HCT116 (cell line): ENCODE data around the gene DUS3L. TPM values are rescaled to one million over a fixed set of nuclear protein-coding genes. Genes with fewer than 3 reads are reported as not detected.

Experiments used
- ATAC-seq: fragments of 200-7000 bp; cut with Tn5 transposase; 2 replicates; pipeline ENCODE4 v1.9.1; 2020; ENCODE audit warnings: mild to moderate bottlenecking, moderate library complexity
- BruUV-seq: library from RNA; stranded (reverse); fragments of 400-500 nt; replicated peaks from 2 replicates; lab custom pipeline; 2021; lab: Mats Ljungman, UMichigan
- CTCF ChIA-PET: fragments of 300-600 bp; sonication (Branson Sonifier 250); formaldehyde crosslinking; loops from one replicate; lab custom pipeline; 2021; ENCODE audit warnings: antibody characterized with exemption; lab: Charles Lee
- POLR2A ChIA-PET: fragments of 300-600, 350-600 bp; sonication (Branson Sonifier 250); formaldehyde crosslinking; loops from one replicate; lab custom pipeline; 2021; ENCODE audit warnings: antibody characterized with exemption; lab: Charles Lee
- RAD21 ChIA-PET, 2 experiments: fragments of 300-600 bp; sonication (Branson Sonifier 250); formaldehyde crosslinking; loops; one replicate each; lab custom pipeline; 2023; ENCODE audit warnings: low total read pairs in 2 of 2; ENCODE audit not compliant: uncharacterized antibody in 2 of 2, unreplicated experiment in 2 of 2, low non-redundant PET in 1 of 2; lab: Charles Lee
- DNase-seq: peaks from one replicate; pipeline ENCODE4 v3.0.0-alpha.2; 2010; ENCODE audit warnings: low read depth, low spot score
- H2AFZ ChIP-seq: fragments of 200-600 bp; shearing (Covaris generic), sonication (generic); 2 replicates; pipeline ENCODE4 v1.6.1; 2017; ENCODE audit warnings: low read depth, mixed run types, mixed read lengths, antibody characterized with exemption, low read length; ENCODE audit not compliant: poor library complexity, severe bottlenecking
- H3K27ac ChIP-seq: 2 replicates; pipeline ENCODE4 v1.5.1; 2012; ENCODE audit warnings: low read depth, low read length
- H3K27me3 ChIP-seq: fragments of 200-600 bp; sonication (generic); 2 replicates; pipeline ENCODE4 v1.6.1; 2016; ENCODE audit warnings: mixed run types, low read length, mixed read lengths; ENCODE audit not compliant: insufficient read depth
- H3K36me3 ChIP-seq, 2 experiments: fragments of 200-500 bp in 1 of 2; fragments of 200-600 bp in 1 of 2; sonication (Bioruptor generic) in 1 of 2; sonication (generic) in 1 of 2; 2 replicates each; pipeline versions ENCODE4 v1.5.1 to v1.6.1; 2014 to 2016; ENCODE audit warnings: low read length in 2 of 2, inconsistent platforms in 1 of 2, mixed read lengths in 1 of 2, mixed run types in 1 of 2; ENCODE audit not compliant: insufficient read depth in 2 of 2, control insufficient read depth in 1 of 2
- H3K4me1 ChIP-seq, 2 experiments: fragments of 200-600 bp in 1 of 2; sonication (generic) in 1 of 2; 2 replicates each; pipeline versions ENCODE4 v1.5.1 to v1.6.1; 2012 to 2017; ENCODE audit warnings: low read length in 2 of 2, inconsistent platforms in 1 of 2, mild to moderate bottlenecking in 1 of 2, mixed read lengths in 1 of 2, mixed run types in 1 of 2, moderate library complexity in 1 of 2; ENCODE audit not compliant: insufficient read depth in 2 of 2, control insufficient read depth in 1 of 2
- H3K4me2 ChIP-seq: fragments of 200-600 bp; sonication (generic); 2 replicates; pipeline ENCODE4 v1.6.1; 2017; ENCODE audit warnings: mixed run types, low read length, mixed read lengths
- H3K4me3 ChIP-seq, 2 experiments: fragments of 200-600 bp in 1 of 2; sonication (generic) in 1 of 2; replicated peaks in 1 of 2; 2 replicates each; pipeline ENCODE4 v1.5.1; 2011 to 2016; ENCODE audit warnings: low read length in 2 of 2, control low read depth in 1 of 2, low read depth in 1 of 2, mild to moderate bottlenecking in 1 of 2, mixed read lengths in 1 of 2, mixed run types in 1 of 2
- H3K79me2 ChIP-seq: fragments of 200-600 bp; sonication (generic); 2 replicates; pipeline ENCODE4 v1.6.1; 2017; ENCODE audit warnings: mild to moderate bottlenecking, mixed run types, low read length, moderate library complexity, mixed read lengths; ENCODE audit not compliant: insufficient read depth
- H3K9ac ChIP-seq: fragments of 200-600 bp; sonication (generic); 2 replicates; pipeline ENCODE4 v1.6.1; 2016; ENCODE audit warnings: low read length, mixed read lengths
- H3K9me2 ChIP-seq: fragments of 200-600 bp; sonication (generic), shearing (Covaris generic); 2 replicates; pipeline ENCODE4 v1.6.1; 2017; ENCODE audit warnings: mixed run types, mild to moderate bottlenecking, moderate library complexity; ENCODE audit not compliant: insufficient read depth
- H3K9me3 ChIP-seq, 2 experiments: fragments of 200-500 bp in 1 of 2; fragments of 200-600 bp in 1 of 2; sonication (Bioruptor generic) in 1 of 2; sonication (generic) in 1 of 2; 2 replicates each; pipeline ENCODE4 v1.6.1; 2014 to 2017; ENCODE audit warnings: low read length in 2 of 2, mixed read lengths in 2 of 2, inconsistent platforms in 1 of 2, low read depth in 1 of 2, mild to moderate bottlenecking in 1 of 2, mixed run types in 1 of 2, moderate library complexity in 1 of 2; ENCODE audit not compliant: control insufficient read depth in 1 of 2, insufficient read depth in 1 of 2
- H4K20me1 ChIP-seq: fragments of 200-600 bp; sonication (generic), shearing (Covaris generic); 2 replicates; pipeline ENCODE4 v1.6.1; 2017; ENCODE audit warnings: mixed run types, mild to moderate bottlenecking, moderate library complexity; ENCODE audit not compliant: insufficient read depth
- EGR1 ChIP-seq: IDR thresholded peaks from 2 replicates; pipeline ENCODE4 v1.6.1; 2012; ENCODE audit warnings: low read depth
- RAD21 ChIP-seq: IDR thresholded peaks from 2 replicates; pipeline ENCODE4 v1.6.1; 2012; ENCODE audit warnings: low read depth, mild to moderate bottlenecking
- TCF7L2 ChIP-seq: IDR thresholded peaks from 2 replicates; pipeline ENCODE4 v1.7.0; 2011; ENCODE audit warnings: borderline replicate concordance, inconsistent platforms; ENCODE audit not compliant: insufficient read depth, insufficient read length; ENCODE audit errors: extremely low read depth
- intact Hi-C: fragments of 100-400 bp; cut with micrococcal nuclease; formaldehyde crosslinking; loops from 2 replicates; pipeline ENCODE4 v1.10.0; 2022
- total RNA-seq: library from RNA; stranded (reverse); gene quantifications from one replicate; pipeline ENCODE4 v1.2.1, GENCODE V29; 2021; ENCODE audit not compliant: unreplicated experiment
- TF ChIP-seq, protein P1 (sequence below), 3 experiments: fragments of 200-600 bp in 1 of 3; sonication (generic) in 1 of 3; IDR thresholded peaks in 2 of 3; conservative IDR thresholded peaks in 1 of 3; 2 replicates each; pipeline ENCODE4 v1.5.1; 2012 to 2017; ENCODE audit warnings: low read depth in 2 of 3, low read length in 2 of 3, antibody characterized with exemption in 1 of 3, borderline replicate concordance in 1 of 3, control low read depth in 1 of 3, mild to moderate bottlenecking in 1 of 3, mixed read lengths in 1 of 3, mixed run types in 1 of 3, moderate library complexity in 1 of 3; ENCODE audit not compliant: insufficient read depth in 1 of 3
- TF ChIP-seq, protein P2 (sequence below): IDR thresholded peaks from 2 replicates; pipeline ENCODE4 v1.6.1; 2012

DUS3L gene
- total RNA-seq, 1 experiment from 2014 or later: 78.1 TPM

DNA sequence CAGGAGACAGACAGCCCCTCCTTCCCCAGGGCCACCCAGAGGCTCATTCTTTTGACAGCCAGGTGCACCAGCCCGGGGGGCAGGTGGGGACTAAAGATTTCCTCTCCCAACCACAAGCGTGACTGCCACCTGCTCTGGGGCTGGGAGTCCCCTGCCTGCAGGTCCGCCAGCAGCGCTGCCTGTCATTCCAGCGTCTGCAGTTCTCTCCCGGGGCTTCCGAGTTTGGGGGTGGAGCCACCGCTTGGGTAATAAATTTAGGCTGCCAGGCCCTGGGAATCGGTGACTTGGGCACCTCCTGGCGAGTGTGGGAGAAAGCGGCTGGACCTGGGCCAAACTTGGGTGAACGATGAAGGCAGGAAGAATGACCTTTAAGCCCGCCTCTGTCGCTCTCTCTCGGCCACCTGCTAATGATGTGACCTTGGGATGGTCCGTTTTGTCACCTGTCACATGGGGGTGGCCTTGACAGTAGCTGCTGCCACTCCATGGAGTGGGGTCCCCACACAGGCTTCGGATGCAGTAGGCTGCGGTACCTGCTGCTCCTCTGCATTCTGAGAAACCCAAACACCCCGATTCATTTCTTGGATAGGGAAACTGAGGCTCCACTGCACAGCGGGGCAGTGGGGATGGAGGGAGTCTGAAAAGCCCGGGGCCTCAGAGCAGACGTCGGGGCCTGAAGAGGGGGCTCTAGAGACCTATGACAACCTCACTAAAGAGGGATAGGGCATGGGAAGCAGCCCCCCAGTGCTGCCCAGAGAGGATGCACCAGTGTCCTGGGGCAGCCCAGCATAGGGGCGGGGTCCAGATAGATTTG is 35.8 kb upstream of the DUS3L start:
- Histone ChIP-seq H3K9ac (peak overlapping the region; percentile 96), H3K27me3 (no peaks in the 10 kb centered on the region), H3K27ac (peak overlapping the region; percentile 92), H3K4me1 (peaks cover 15 to 38% of the 10 kb centered on the region in 2 experiments), H3K9me2 (no peaks in the 10 kb centered on the region), H4K20me1 (no peaks in the 10 kb centered on the region), H3K4me2 (peak overlapping the region; percentile 96), H3K36me3 (no peaks in the 10 kb centered on the region)
- no TSS peak for BruUV-seq
- POLR2A ChIA-PET: interaction anchor here (2.4 to 2.9 kb wide), 4 partner anchors 14 to 77 kb away, joined by 14 to 34 read pairs (median 25); partner anchors contain the start of genes DUS3L, FUT6, NDUFA11 and NRTN
- RAD21 ChIA-PET: no interaction called here
- TF ChIP-seq TCF7L2 (no peak), RAD21 (peak; percentile 38; the same call in 1 of the 2 replicates), EGR1 (no peak)
- TF ChIP-seq, protein P1, sequence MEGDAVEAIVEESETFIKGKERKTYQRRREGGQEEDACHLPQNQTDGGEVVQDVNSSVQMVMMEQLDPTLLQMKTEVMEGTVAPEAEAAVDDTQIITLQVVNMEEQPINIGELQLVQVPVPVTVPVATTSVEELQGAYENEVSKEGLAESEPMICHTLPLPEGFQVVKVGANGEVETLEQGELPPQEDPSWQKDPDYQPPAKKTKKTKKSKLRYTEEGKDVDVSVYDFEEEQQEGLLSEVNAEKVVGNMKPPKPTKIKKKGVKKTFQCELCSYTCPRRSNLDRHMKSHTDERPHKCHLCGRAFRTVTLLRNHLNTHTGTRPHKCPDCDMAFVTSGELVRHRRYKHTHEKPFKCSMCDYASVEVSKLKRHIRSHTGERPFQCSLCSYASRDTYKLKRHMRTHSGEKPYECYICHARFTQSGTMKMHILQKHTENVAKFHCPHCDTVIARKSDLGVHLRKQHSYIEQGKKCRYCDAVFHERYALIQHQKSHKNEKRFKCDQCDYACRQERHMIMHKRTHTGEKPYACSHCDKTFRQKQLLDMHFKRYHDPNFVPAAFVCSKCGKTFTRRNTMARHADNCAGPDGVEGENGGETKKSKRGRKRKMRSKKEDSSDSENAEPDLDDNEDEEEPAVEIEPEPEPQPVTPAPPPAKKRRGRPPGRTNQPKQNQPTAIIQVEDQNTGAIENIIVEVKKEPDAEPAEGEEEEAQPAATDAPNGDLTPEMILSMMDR (IDR thresholded peaks at IDR 0.05 in 2 of 3, conservative IDR thresholded peaks at IDR 0.05 in 1 of 3; ENCODE audit: borderline replicate concordance in 1 of 3, insufficient read depth in 1 of 3, low read depth in 2 of 3, low read length in 2 of 3): peak in 2 of 3 experiments; percentile 59 to 63; a peak in 5 of 6 replicates
- TF ChIP-seq, protein P2, sequence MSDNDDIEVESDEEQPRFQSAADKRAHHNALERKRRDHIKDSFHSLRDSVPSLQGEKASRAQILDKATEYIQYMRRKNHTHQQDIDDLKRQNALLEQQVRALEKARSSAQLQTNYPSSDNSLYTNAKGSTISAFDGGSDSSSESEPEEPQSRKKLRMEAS: no peak
- TF ChIP-seq, all 23 proteins: peak for 2
- no peak overlapping the region for H2AFZ ChIP-seq
- peak; percentile 74 for DNase-seq
- ATAC-seq: peak; percentile 26
- intact Hi-C loops: loop anchor here (1.0 to 2.0 kb wide), 2 partner anchors 22 to 78 kb away; partner anchors contain the start of gene VMAC
- CTCF ChIA-PET: interaction anchor here (1.0 to 3.6 kb wide), 3 partner anchors 16 to 77 kb away, joined by 3 to 49 read pairs (median 7); partner anchors contain the start of genes NDUFA11, NRTN and VMAC
- H3K9me3 ChIP-seq: no peaks in the 10 kb centered on the region
- H3K79me2 ChIP-seq: no peaks in the 10 kb centered on the region
- H3K4me3 ChIP-seq: peak overlapping the region; percentile 56 to 59
